ENCODE data around the gene WIPF3. TPM values are rescaled to one million over a fixed set of nuclear protein-coding genes. Genes with fewer than 3 reads are reported as not detected.

WIPF3 gene
- total RNA-seq, 1 donor from 2014 or later, result 1.5 TPM

- Mint-ChIP-seq H3K27ac (ENCODE audit: unreplicated experiment) (peak overlapping the region; percentile 48), H3K9me3 (ENCODE audit: unreplicated experiment) (no peaks in the 10 kb centered on the region), H3K27me3 (ENCODE audit: unreplicated experiment) (no peaks in the 10 kb centered on the region), H3K36me3 (ENCODE audit: low read depth, unreplicated experiment) (peaks cover 40% of the 10 kb centered on the region), H3K4me1 (ENCODE audit: unreplicated experiment) (peaks cover 9% of the 10 kb centered on the region), H3K4me3 (ENCODE audit: unreplicated experiment) (peak overlapping the region; percentile 80)
- TF ChIP-seq CTCF (IDR thresholded peaks at IDR 0.05; ENCODE audit: unreplicated experiment), result no peak
- no peak for DNase-seq (ENCODE audit: low spot score)
Observed at GRCh38 chr7:29951206-29951605, 144.9 kb downstream of the WIPF3 start.

- peaks cover 16% of the 10 kb centered on the region for H3K4me1 Mint-ChIP-seq (ENCODE audit: unreplicated experiment)
- H3K27me3 Mint-ChIP-seq (ENCODE audit: unreplicated experiment), result no peaks in the 10 kb centered on the region
- H3K4me3 Mint-ChIP-seq (ENCODE audit: unreplicated experiment), result no peak overlapping the region
- no peak overlapping the region for H3K27ac Mint-ChIP-seq (ENCODE audit: unreplicated experiment)
- TF ChIP-seq CTCF (IDR thresholded peaks at IDR 0.05; ENCODE audit: unreplicated experiment), result no peak
- peaks cover 30% of the 10 kb centered on the region for H3K36me3 Mint-ChIP-seq (ENCODE audit: low read depth, unreplicated experiment)
- DNase-seq (ENCODE audit: low spot score), result no peak
- H3K9me3 Mint-ChIP-seq (ENCODE audit: unreplicated experiment), result no peaks in the 10 kb centered on the region
Observed at GRCh38 chr7:29953726-29954347, 147.5 kb downstream of the WIPF3 start.

GRCh38 chr7:29955075-29955792 lies 148.9 kb downstream of the WIPF3 start:
- Mint-ChIP-seq H3K36me3 (ENCODE audit: low read depth, unreplicated experiment) (peaks cover 37% of the 10 kb centered on the region), H3K9me3 (ENCODE audit: unreplicated experiment) (no peaks in the 10 kb centered on the region), H3K27ac (ENCODE audit: unreplicated experiment) (no peak overlapping the region), H3K4me1 (ENCODE audit: unreplicated experiment) (peaks cover 16% of the 10 kb centered on the region), H3K27me3 (ENCODE audit: unreplicated experiment) (no peaks in the 10 kb centered on the region), H3K4me3 (ENCODE audit: unreplicated experiment) (no peak overlapping the region)
- DNase-seq (ENCODE audit: low spot score), result no peak
- no peak for TF ChIP-seq CTCF (IDR thresholded peaks at IDR 0.05; ENCODE audit: unreplicated experiment)

GRCh38 chr7:29955799-29956486 lies 149.6 kb downstream of the WIPF3 start:
- no peak for TF ChIP-seq CTCF (IDR thresholded peaks at IDR 0.05; ENCODE audit: unreplicated experiment)
- H3K4me3 Mint-ChIP-seq (ENCODE audit: unreplicated experiment), result no peak overlapping the region

GRCh38 chr7:29956487-29956836 lies 150.2 kb downstream of the WIPF3 start:
- Mint-ChIP-seq H3K4me3 (ENCODE audit: unreplicated experiment) (no peak overlapping the region), H3K36me3 (ENCODE audit: low read depth, unreplicated experiment) (peaks cover 27% of the 10 kb centered on the region), H3K9me3 (ENCODE audit: unreplicated experiment) (no peaks in the 10 kb centered on the region), H3K27ac (ENCODE audit: unreplicated experiment) (no peak overlapping the region), H3K27me3 (ENCODE audit: unreplicated experiment) (no peaks in the 10 kb centered on the region), H3K4me1 (ENCODE audit: unreplicated experiment) (peaks cover 16% of the 10 kb centered on the region)
- DNase-seq (ENCODE audit: low spot score), result no peak
- no peak for TF ChIP-seq CTCF (IDR thresholded peaks at IDR 0.05; ENCODE audit: unreplicated experiment)

More at GRCh38 chr7:29955799-29956486, 149.6 kb downstream of the WIPF3 start:
- peak; percentile 12 for DNase-seq (ENCODE audit: low spot score)
- no peak overlapping the region for H3K27ac Mint-ChIP-seq (ENCODE audit: unreplicated experiment)
- no peaks in the 10 kb centered on the region for H3K9me3 Mint-ChIP-seq (ENCODE audit: unreplicated experiment)
- H3K4me1 Mint-ChIP-seq (ENCODE audit: unreplicated experiment), result peaks cover 16% of the 10 kb centered on the region
- H3K27me3 Mint-ChIP-seq (ENCODE audit: unreplicated experiment), result no peaks in the 10 kb centered on the region
- peaks cover 31% of the 10 kb centered on the region for H3K36me3 Mint-ChIP-seq (ENCODE audit: low read depth, unreplicated experiment)
